ENCODE data around the gene GALNT11.

DNA sequence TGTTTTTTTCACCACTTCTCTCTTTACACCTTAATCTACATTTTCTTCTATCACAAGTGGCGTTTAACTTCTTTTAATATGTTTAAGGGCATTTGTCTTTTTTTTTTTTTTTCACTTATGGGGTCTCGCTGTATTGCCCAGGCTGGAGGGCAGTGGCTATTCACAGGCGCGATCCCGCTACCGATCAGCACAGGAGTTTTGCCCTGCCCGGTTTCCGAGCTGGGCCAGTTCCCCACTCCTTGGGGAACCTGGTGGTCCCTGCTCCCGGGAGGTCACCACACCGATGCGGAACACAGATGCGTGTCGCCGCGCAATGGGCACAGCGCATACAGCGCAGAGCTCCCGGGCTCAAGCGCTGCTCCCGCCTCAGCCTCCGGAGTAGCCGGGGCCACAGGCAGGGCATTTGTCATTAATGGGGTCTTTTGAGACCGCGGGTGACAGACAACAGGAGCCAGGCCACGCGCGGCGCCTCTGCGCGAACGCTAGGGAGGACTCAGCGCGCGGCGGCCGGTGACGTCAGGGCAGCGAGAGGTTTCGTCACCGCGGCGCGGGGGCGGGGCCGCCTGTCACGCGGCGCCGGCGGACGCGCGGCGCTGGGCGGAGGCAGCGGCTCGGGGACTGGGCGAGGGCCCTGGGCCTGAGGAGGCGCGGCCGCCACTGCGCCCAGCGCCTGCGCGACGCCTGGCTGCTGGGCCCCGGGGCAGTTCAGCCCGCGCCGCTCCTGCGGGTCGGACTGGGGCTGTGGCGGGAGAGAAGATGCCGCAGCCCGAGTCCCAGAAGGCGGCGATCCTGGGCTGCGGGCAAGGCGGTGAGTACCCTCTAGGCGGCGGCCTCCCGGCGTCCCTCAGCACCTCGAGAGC lies at the start of gene GALNT11:
- TF ChIP-seq, protein P1, sequence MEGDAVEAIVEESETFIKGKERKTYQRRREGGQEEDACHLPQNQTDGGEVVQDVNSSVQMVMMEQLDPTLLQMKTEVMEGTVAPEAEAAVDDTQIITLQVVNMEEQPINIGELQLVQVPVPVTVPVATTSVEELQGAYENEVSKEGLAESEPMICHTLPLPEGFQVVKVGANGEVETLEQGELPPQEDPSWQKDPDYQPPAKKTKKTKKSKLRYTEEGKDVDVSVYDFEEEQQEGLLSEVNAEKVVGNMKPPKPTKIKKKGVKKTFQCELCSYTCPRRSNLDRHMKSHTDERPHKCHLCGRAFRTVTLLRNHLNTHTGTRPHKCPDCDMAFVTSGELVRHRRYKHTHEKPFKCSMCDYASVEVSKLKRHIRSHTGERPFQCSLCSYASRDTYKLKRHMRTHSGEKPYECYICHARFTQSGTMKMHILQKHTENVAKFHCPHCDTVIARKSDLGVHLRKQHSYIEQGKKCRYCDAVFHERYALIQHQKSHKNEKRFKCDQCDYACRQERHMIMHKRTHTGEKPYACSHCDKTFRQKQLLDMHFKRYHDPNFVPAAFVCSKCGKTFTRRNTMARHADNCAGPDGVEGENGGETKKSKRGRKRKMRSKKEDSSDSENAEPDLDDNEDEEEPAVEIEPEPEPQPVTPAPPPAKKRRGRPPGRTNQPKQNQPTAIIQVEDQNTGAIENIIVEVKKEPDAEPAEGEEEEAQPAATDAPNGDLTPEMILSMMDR (IDR thresholded peaks at IDR 0.05), result peak; percentile 45
- no peak for TF ChIP-seq EZH2 (IDR thresholded peaks at IDR 0.05)
